Gastrocnemius medialis (tissue), 4 donors: Measurements from ENCODE around the gene FTH1. TPM values are rescaled to one million over a fixed set of nuclear protein-coding genes. Genes with fewer than 3 reads are reported as not detected.
"Not testable (repeated sequence)": the region's sequence is repeated elsewhere in the genome, so short reads cannot be mapped to it uniquely, and the experiment has no call there.

ENCODE experiments used
- ATAC-seq, 2 donors: fragments of 150-250 bp; one replicate each; pipeline ENCODE4 v1.9.1; 2016
- DNase-seq, 2 donors: peaks; one replicate each; pipeline ENCODE4 v3.0.0-alpha.2; 2019
- H3K27ac ChIP-seq, 4 donors: fragments of 200-600 bp; sonication (generic); 1 replicate in 1 of 4; 2 replicates in 3 of 4; pipeline ENCODE4 v1.5.1; 2016 to 2018; ENCODE audit warnings: mild to moderate bottlenecking in 2 of 4, moderate library complexity in 1 of 4
- H3K27me3 ChIP-seq, 3 donors: fragments of 200-600 bp; sonication (generic) in 2 of 3; 1 replicate in 1 of 3; 2 replicates in 2 of 3; pipeline versions ENCODE4 v1.5.1 to v1.6.0; 2016 to 2019; ENCODE audit warnings: mild to moderate bottlenecking in 1 of 3, moderate library complexity in 1 of 3
- H3K36me3 ChIP-seq, 2 donors: fragments of 200-600 bp; sonication (generic) in 1 of 2; one replicate each; pipeline ENCODE4 v1.5.1; 2017 to 2018
- H3K4me1 ChIP-seq, 2 donors: fragments of 200-600 bp; sonication (generic) in 1 of 2; one replicate each; pipeline ENCODE4 v1.5.1; 2016 to 2017; ENCODE audit warnings: mild to moderate bottlenecking in 2 of 2
- H3K4me3 ChIP-seq, 4 donors: fragments of 200-600 bp; sonication (generic) in 3 of 4; 1 replicate in 1 of 4; 2 replicates in 3 of 4; pipeline ENCODE4 v1.5.1; 2016 to 2019; ENCODE audit warnings: mild to moderate bottlenecking in 2 of 4
- H3K9me3 ChIP-seq, 3 donors: fragments of 200-600 bp; sonication (generic) in 2 of 3; 1 replicate in 1 of 3; 2 replicates in 2 of 3; pipeline ENCODE4 v1.5.1; 2016 to 2019
- CTCF ChIP-seq, 5 experiments: fragments of 450-650 bp in 3 of 5; fragments of 200-600 bp in 2 of 5; sonication (generic) in 2 of 5; IDR thresholded peaks in 4 of 5; conservative IDR thresholded peaks in 1 of 5; 1 replicate in 4 of 5; 2 replicates in 1 of 5; pipeline ENCODE4 v1.5.1; 2016 to 2019; ENCODE audit warnings: antibody characterized with exemption in 5 of 5, mild to moderate bottlenecking in 3 of 5, moderate library complexity in 3 of 5
- POLR2A ChIP-seq, 2 donors: fragments of 450-650 bp; IDR thresholded peaks; one replicate each; pipeline ENCODE4 v1.6.1; 2017; ENCODE audit warnings: antibody characterized with exemption in 2 of 2, mild to moderate bottlenecking in 2 of 2, moderate library complexity in 2 of 2
- in situ Hi-C, 4 donors: fragments of 200-750 bp; cut with MboI; loops; one replicate each; pipeline versions ENCODE4 v1.15.0 to v1.8.0; 2017; ENCODE audit warnings: low sequenced_read_pairs in 4 of 4
- intact Hi-C: fragments of 100-400 bp; cut with DNase I; formaldehyde crosslinking; loops from one replicate; pipeline ENCODE4 v1.15.1; 2023; ENCODE audit warnings: low total_unique reads
- total RNA-seq, 4 donors: library from RNA; depleted of rRNA; stranded (reverse); fragments of >200 nt; gene quantifications; one replicate each; pipeline versions ENCODE4 v1.1.0 to v1.2.3, GENCODE V29; 2016

The FTH1 gene
- total RNA-seq, 4 donors from 2014 or later, result 1,340 to 3,366 (median 1,705) TPM

- TF ChIP-seq POLR2A (IDR thresholded peaks at IDR 0.05) (no peak), CTCF (IDR thresholded peaks at IDR 0.05 in 4 of 5, conservative IDR thresholded peaks at IDR 0.05 in 1 of 5) (no peak)
- intact Hi-C loops (no loop called here), in situ Hi-C loops (no loop called here)
- no peak overlapping the region for H3K27ac ChIP-seq
- H3K4me1 ChIP-seq, result no peaks in the 10 kb centered on the region
- H3K27me3 ChIP-seq, result no peaks in the 10 kb centered on the region
- DNase-seq (no peak), ATAC-seq (no peak)
- no peaks in the 10 kb centered on the region for H3K9me3 ChIP-seq
- no peak overlapping the region for H3K4me3 ChIP-seq
- H3K36me3 ChIP-seq, result no peaks in the 10 kb centered on the region
Observed at GRCh38 chr11:62012451-62012831, 45.0 kb upstream of the FTH1 start.

GRCh38 chr11:62011881-62012280, 44.4 kb upstream of the FTH1 start:
- no peaks in the 10 kb centered on the region for H3K9me3 ChIP-seq
- H3K27me3 ChIP-seq, result no peaks in the 10 kb centered on the region
- DNase-seq (no peak), ATAC-seq (no peak)
- intact Hi-C loops, result no loop called here
- no peaks in the 10 kb centered on the region for H3K4me1 ChIP-seq
- in situ Hi-C loops, result no loop called here
- H3K27ac ChIP-seq, result no peak overlapping the region
- H3K4me3 ChIP-seq, result no peak overlapping the region
- TF ChIP-seq CTCF (IDR thresholded peaks at IDR 0.05 in 4 of 5, conservative IDR thresholded peaks at IDR 0.05 in 1 of 5) (no peak), POLR2A (IDR thresholded peaks at IDR 0.05) (no peak)
- H3K36me3 ChIP-seq, result no peaks in the 10 kb centered on the region

DNA sequence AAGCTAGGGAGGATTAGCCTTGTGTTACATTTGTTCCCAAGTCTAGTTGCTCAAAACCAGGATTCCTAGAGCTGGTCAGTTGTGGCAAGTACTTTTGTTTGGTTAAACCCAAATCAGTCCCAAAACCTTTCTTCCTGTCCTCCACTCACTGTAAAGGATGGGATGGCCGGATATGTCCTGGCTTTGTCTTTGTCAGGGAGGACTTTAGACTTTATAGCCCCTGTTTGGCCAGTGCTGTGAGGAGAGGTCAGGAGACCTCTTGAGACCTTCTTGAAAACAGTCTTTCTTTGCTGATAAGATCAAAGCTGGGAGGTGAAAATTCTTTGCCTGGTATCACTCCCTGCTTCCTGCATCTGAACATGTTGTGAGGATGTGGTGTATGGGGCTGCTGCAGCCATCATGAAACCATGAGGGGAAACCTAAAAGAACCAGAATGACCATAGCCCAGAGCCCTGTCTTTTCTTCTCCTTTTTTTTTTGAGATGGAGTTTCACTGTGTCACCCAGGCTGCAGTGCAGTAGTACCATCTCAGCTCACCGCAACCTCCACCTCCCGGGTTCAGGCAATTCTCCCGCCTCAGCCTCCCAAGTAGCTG, 43.6 kb upstream of the FTH1 start:
- Histone ChIP-seq H3K4me1 (no peaks in the 10 kb centered on the region), H3K9me3 (no peaks in the 10 kb centered on the region), H3K27ac (no peak overlapping the region), H3K4me3 (no peak overlapping the region), H3K27me3 (no peaks in the 10 kb centered on the region), H3K36me3 (no peaks in the 10 kb centered on the region)
- ATAC-seq (no peak), DNase-seq (no peak)
- in situ Hi-C loops, result no loop called here
- intact Hi-C loops, result no loop called here
- no peak for TF ChIP-seq POLR2A (IDR thresholded peaks at IDR 0.05)
- TF ChIP-seq CTCF (IDR thresholded peaks at IDR 0.05 in 4 of 5, conservative IDR thresholded peaks at IDR 0.05 in 1 of 5), result no peak

GRCh38 chr11:62008193-62008592, 40.8 kb upstream of the FTH1 start:
- DNase-seq (no peak), ATAC-seq (no peak)
- Histone ChIP-seq H3K4me1 (no peaks in the 10 kb centered on the region), H3K4me3 (no peak overlapping the region), H3K36me3 (no peaks in the 10 kb centered on the region), H3K9me3 (no peaks in the 10 kb centered on the region), H3K27ac (no peak overlapping the region), H3K27me3 (peaks cover 0 to 5% (median 0%) of the 10 kb centered on the region in 3 donors)
- intact Hi-C loops (no loop called here), in situ Hi-C loops (no loop called here)
- TF ChIP-seq CTCF (IDR thresholded peaks at IDR 0.05 in 4 of 5, conservative IDR thresholded peaks at IDR 0.05 in 1 of 5) (no peak), POLR2A (IDR thresholded peaks at IDR 0.05) (no peak)

GRCh38 chr11:62004473-62004872, 37.0 kb upstream of the FTH1 start:
- H3K27ac ChIP-seq, result no peak overlapping the region
- ATAC-seq, result peak; percentile 46 to 70

DNA sequence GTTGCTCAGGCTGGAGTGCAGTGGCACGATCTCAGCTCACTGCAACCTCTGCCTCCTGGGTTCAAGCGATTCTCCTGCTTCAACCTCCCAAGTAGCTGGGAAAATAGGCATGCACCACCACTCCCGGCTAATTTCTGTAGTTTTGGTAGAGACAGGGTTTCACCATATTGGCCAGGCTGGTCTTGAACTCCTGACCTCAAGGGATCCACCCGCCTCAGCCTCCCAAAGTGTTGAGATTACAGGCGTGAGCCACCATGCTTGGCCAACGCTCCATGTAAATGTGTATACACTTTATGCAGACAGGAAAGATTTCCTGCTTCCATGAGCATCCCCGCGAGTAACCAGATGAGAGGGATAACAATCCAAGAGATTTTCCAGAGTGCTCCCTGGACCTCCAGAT, 34.8 kb upstream of the FTH1 start:
- H3K9me3 ChIP-seq, H3K4me1 ChIP-seq, H3K36me3 ChIP-seq, intact Hi-C loops, ATAC-seq, H3K4me3 ChIP-seq, H3K27me3 ChIP-seq, in situ Hi-C loops, H3K27ac ChIP-seq, DNase-seq: not testable (repeated sequence)

More at GRCh38 chr11:62004473-62004872, 37.0 kb upstream of the FTH1 start:
- Histone ChIP-seq H3K36me3 (no peaks in the 10 kb centered on the region), H3K4me3 (no peak overlapping the region), H3K4me1 (no peaks in the 10 kb centered on the region), H3K9me3 (no peaks in the 10 kb centered on the region), H3K27me3 (peaks cover 0 to 5% (median 0%) of the 10 kb centered on the region in 3 donors)
- in situ Hi-C loops, result no loop called here
- peak in 1 of 2 donors; percentile 39 for DNase-seq
- intact Hi-C loops, result no loop called here
- no peak for TF ChIP-seq CTCF (IDR thresholded peaks at IDR 0.05 in 4 of 5, conservative IDR thresholded peaks at IDR 0.05 in 1 of 5)
- TF ChIP-seq POLR2A (IDR thresholded peaks at IDR 0.05), result no peak
